IPS-NIHi7 (cell line): ENCODE measurements around the gene KIRREL2.
"Not testable (repeated sequence)": the region's sequence is repeated elsewhere in the genome, so short reads cannot be mapped to it uniquely, and the experiment has no call there.

ENCODE experiments used
- DNase-seq: peaks from one replicate; pipeline ENCODE4 v3.0.0; 2012; ENCODE audit warnings: mixed read lengths; ENCODE audit errors: extremely low spot score

The KIRREL2 gene

GRCh38 chr19:35897706-35898451 lies 41.2 kb downstream of the KIRREL2 start:
- DNase-seq: no peak

- DNase-seq: no peak
Measured at GRCh38 chr19:35898499-35898809, 41.7 kb downstream of the KIRREL2 start.

GRCh38 chr19:35899547-35900214 lies 43.0 kb downstream of the KIRREL2 start:
- DNase-seq: peak; percentile 82

DNA sequence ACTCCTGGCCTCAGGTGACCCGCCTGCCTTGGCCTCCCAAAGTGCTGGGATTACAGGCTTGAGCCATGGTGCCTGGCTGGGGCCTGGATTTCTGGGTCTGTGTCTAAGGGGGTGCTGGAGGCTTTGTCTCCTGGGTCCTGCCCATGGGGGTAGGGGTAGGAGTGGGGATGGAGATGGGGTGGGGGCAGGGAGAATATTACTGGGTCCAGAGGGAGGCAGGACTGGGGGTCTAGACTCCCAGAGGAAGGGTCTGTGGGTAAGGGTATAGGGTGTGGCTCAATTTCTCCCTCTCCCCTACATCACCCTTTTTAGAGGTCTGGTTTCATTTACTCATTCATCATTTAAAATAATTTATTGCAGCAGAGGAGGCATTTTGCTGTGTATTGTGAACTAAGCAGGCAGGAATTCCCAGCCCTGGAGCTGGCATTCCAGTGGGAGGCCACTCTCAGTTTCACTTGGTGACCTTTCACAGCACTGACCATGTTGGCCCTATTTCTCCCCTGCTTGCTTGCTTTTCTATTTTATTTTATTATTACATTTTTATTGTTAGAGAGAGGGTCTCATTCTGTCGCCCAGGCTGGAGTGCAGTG lies 44.4 kb downstream of the KIRREL2 start:
- no peak for DNase-seq

GRCh38 chr19:35901854-35902661 lies 45.3 kb downstream of the KIRREL2 start, which contains the start of gene HCST:
HCST (plus strand) TSS chr19:35902529; CDS start chr19:35902594, 65 bp downstream.
- no peak for DNase-seq

- DNase-seq: no peak
Measured at GRCh38 chr19:35902870-35903475, 46.3 kb downstream of the KIRREL2 start.

GRCh38 chr19:35903550-35904179 lies 47.0 kb downstream of the KIRREL2 start:
- peak; percentile 80 for DNase-seq

DNA sequence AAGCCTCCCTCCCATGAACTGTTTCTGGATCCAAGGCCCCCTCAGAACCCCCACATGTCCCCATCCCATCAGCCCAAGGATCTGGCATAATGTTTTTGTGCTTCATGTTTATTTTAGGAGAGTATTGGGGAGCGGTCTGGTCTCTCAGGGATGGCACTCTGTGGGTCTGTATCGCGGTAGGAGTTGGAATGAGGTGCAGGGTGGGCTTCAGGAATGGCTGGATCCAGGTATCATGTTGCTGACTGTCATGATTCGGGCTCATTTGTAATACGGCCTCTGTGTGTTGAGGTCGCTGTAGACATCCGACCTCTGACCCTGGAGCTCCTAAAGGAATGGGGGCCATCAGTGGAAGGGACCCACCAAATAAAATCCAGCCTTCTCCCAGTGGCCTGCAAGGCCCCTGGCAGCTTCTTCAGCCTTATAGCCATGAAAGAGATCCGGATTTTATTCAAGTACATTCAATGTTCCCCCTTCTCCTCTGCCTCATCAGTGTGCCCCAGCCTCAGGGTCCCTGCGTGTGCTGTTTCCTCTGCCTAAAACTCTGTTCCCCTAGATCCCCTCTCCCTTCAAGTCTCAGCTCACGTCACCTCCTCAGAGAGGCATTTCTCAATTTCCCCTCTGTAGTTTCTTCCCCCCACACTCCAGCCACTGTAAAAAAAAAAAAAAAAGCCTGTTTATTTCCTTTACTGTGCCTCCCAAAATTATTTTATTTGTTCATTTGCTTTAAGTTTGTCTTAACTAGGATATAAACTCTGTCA lies 47.8 kb downstream of the KIRREL2 start:
- no peak for DNase-seq

GRCh38 chr19:35905178-35905727 lies 48.5 kb downstream of the KIRREL2 start:
- no peak for DNase-seq

- no peak for DNase-seq
Measured at GRCh38 chr19:35907377-35907745, 50.6 kb downstream of the KIRREL2 start.

GRCh38 chr19:35908010-35908441 lies 51.3 kb downstream of the KIRREL2 start, which contains the start of gene TYROBP:
TYROBP (minus strand) TSS chr19:35908295; CDS start chr19:35908228, 67 bp downstream.
- DNase-seq: no peak

- DNase-seq: no peak
Measured at GRCh38 chr19:35908973-35909683, 52.4 kb downstream of the KIRREL2 start.

- DNase-seq: no peak
Measured at GRCh38 chr19:35909684-35910035, 52.9 kb downstream of the KIRREL2 start.

DNA sequence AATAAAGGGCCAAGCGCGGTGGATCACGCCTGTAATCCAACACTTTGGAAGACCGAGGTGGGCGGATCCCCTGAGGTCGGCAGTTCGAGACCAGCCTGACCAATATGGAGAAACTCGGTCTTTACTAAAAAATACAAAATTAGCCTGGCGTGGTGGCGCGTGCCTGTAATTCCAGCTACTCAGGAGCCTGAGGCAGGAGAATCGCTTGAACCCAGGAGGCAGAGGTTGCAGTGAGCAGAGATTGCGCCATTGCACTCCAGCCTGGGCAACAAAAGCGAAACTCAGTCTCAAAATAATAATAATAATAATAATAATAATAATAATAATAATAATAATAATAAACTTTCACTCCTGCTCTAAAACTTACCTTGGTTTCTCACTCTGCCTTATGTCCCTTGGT lies 53.6 kb downstream of the KIRREL2 start:
- DNase-seq: not testable (repeated sequence)

DNA sequence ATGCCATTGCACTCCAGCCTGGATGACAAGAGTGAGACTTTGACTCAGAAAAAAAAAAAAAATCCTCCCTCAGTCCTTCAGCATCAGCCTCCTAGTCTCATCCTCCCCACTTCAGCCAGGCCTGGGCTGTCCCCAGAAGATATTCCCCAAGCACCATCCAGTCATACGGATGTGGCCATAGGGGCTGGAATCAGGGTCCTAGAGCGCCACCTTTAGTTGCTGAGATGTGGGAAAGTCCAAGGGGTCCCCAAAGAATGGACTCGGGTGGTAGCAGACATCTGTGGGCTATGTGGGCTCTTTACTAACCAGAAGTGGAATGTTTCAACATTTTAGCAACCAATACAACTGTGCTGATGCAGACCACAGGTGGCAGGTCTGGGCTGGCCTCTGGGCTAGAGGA lies 54.5 kb downstream of the KIRREL2 start:
- DNase-seq: peak; percentile 54

- DNase-seq: no peak
Measured at GRCh38 chr19:35911790-35912189, 55.1 kb downstream of the KIRREL2 start.

- DNase-seq: no peak
Measured at GRCh38 chr19:35913589-35913988, 56.9 kb downstream of the KIRREL2 start.

- DNase-seq: no peak
Measured at GRCh38 chr19:35915443-35915842, 58.7 kb downstream of the KIRREL2 start.
